Endothelial cell (in vitro differentiated cells): ENCODE results near the gene NRL. TPM values are rescaled to one million over a fixed set of nuclear protein-coding genes. Genes with fewer than 3 reads are reported as not detected.

Experiments used
- DNase-seq: peaks from one replicate; pipeline ENCODE4 v3.0.0; 2021; ENCODE audit warnings: low spot score
- H3K27ac Mint-ChIP-seq: one replicate; pipeline ENCODE4 v1.8.0; 2021; ENCODE audit warnings: mixed read lengths, inconsistent platforms; ENCODE audit not compliant: unreplicated experiment
- H3K27me3 Mint-ChIP-seq: one replicate; pipeline ENCODE4 v1.8.0; 2021; ENCODE audit warnings: mild to moderate bottlenecking, moderate library complexity, mixed read lengths, inconsistent platforms; ENCODE audit not compliant: unreplicated experiment
- H3K36me3 Mint-ChIP-seq: one replicate; pipeline ENCODE4 v1.8.0; 2021; ENCODE audit warnings: mild to moderate bottlenecking, low read depth, mixed read lengths, inconsistent platforms; ENCODE audit not compliant: unreplicated experiment
- H3K4me1 Mint-ChIP-seq: one replicate; pipeline ENCODE4 v1.8.0; 2021; ENCODE audit warnings: mild to moderate bottlenecking, mixed read lengths, inconsistent platforms; ENCODE audit not compliant: unreplicated experiment
- H3K4me3 Mint-ChIP-seq: one replicate; pipeline ENCODE4 v1.8.0; 2021; ENCODE audit warnings: mild to moderate bottlenecking, mixed read lengths, inconsistent platforms; ENCODE audit not compliant: unreplicated experiment
- H3K9me3 Mint-ChIP-seq: one replicate; pipeline ENCODE4 v1.8.0; 2021; ENCODE audit warnings: mixed read lengths, inconsistent platforms; ENCODE audit not compliant: unreplicated experiment
- total RNA-seq: library from RNA; stranded (reverse); fragmentation: NEBNext Ultra II Directional; extraction: Animal tissue kit (Norgen Biotek cat#: 25700); gene quantifications from one replicate; pipeline ENCODE4 v1.2.1, GENCODE V29; 2021; ENCODE audit not compliant: unreplicated experiment
- TF ChIP-seq, protein P1 (sequence below): fragments of 200-600 bp; sonication (generic); IDR thresholded peaks from one replicate; pipeline ENCODE4 v1.5.0; 2021; ENCODE audit warnings: antibody characterized with exemption; ENCODE audit not compliant: unreplicated experiment

Gene NRL
- total RNA-seq, 1 donor from 2014 or later: 1.2 TPM

DNA sequence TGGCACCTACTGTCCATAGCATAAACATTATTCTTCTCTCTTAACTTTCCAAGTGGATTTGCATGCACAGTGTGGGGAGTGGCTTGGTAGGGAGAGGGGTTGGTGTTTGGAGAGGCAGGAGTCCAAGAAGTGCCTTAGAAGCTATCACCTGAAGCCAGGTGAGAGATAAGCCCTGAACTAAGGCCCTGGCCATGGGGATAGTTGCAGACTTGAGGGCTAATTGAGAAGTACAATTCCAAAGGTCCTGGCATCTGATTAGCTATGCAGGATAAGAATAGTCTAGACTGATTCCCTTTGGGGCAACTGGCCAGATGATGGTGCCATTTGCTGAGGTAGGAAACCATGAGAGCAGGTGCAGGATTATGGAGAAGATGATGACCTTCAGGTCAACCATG is 22.6 kb downstream of the NRL start:
- Mint-ChIP-seq H3K9me3 (no peaks in the 10 kb centered on the region), H3K36me3 (peaks cover 8% of the 10 kb centered on the region), H3K4me3 (no peak overlapping the region), H3K27ac (no peak overlapping the region), H3K27me3 (peaks cover 11% of the 10 kb centered on the region), H3K4me1 (peaks cover 18% of the 10 kb centered on the region)
- no peak for DNase-seq
- TF ChIP-seq, protein P1, sequence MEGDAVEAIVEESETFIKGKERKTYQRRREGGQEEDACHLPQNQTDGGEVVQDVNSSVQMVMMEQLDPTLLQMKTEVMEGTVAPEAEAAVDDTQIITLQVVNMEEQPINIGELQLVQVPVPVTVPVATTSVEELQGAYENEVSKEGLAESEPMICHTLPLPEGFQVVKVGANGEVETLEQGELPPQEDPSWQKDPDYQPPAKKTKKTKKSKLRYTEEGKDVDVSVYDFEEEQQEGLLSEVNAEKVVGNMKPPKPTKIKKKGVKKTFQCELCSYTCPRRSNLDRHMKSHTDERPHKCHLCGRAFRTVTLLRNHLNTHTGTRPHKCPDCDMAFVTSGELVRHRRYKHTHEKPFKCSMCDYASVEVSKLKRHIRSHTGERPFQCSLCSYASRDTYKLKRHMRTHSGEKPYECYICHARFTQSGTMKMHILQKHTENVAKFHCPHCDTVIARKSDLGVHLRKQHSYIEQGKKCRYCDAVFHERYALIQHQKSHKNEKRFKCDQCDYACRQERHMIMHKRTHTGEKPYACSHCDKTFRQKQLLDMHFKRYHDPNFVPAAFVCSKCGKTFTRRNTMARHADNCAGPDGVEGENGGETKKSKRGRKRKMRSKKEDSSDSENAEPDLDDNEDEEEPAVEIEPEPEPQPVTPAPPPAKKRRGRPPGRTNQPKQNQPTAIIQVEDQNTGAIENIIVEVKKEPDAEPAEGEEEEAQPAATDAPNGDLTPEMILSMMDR: no peak

DNA sequence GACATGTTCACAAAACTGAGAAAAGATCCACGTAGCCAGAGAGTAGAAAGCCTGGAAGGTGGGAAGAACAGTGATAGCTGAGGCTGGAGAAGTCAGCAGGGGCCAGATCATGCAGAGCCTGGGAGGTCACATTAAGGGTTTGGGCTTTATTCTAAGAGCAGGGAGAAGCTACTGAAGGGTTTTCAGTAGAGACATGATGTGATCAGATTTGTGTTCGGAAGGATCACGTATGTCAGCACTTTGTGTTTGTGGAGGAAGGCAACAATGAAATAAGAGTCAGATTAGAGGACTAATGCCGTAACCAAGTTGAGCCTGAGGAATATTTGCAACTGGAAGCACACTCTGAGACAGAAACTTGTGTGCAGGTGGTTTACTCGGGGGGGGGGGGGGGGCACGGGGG is 24.9 kb downstream of the NRL start:
- H3K9me3 Mint-ChIP-seq: no peaks in the 10 kb centered on the region
- TF ChIP-seq, protein P1: no peak
- H3K27me3 Mint-ChIP-seq: peaks cover 10% of the 10 kb centered on the region
- H3K4me3 Mint-ChIP-seq: no peak overlapping the region
- H3K27ac Mint-ChIP-seq: no peak overlapping the region
- peaks cover 8% of the 10 kb centered on the region for H3K4me1 Mint-ChIP-seq
- DNase-seq: no peak
- peaks cover 5% of the 10 kb centered on the region for H3K36me3 Mint-ChIP-seq

DNA sequence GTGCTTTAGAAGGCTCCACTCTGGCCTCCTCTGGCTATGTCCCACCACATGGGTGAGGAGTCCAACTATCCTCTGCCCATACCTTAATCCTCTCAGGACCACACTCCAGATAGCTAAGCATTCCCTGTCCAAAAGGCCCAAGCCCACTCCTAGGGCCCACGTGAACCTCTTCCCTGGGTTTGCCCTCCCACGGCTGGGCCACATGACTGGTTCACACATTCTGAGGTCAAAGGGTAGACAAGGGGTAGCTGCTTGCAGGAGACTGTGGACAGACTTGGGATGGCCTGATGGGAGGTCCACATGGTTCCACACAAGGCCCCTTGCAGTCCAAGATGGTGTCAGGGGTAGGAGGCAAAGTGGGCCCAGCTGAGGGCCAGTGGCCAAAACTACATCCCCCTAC is 26.7 kb downstream of the NRL start:
- Mint-ChIP-seq H3K36me3 (peaks cover 3% of the 10 kb centered on the region), H3K4me1 (peaks cover 3% of the 10 kb centered on the region), H3K27ac (no peak overlapping the region), H3K9me3 (no peaks in the 10 kb centered on the region), H3K27me3 (peaks cover 9% of the 10 kb centered on the region), H3K4me3 (no peak overlapping the region)
- DNase-seq: no peak
- TF ChIP-seq, protein P1: no peak

DNA sequence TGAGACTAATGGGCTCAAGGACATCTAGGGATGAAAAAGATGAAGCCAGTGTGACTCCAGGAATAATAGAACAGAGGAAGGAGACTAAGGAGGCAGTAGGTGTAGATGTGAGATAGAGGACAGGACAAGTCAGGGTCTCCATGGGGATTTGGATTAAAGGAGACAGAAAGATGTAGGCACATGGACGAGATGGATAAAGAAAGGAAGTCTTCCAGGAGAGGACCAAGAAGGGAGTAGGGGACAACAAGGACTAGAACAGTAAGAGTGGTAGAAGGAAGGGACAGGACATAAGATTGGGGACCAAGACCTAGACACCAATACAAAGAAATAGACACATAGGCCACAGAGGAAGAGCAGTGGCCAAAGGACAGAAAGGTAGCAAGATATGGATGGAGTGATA is 27.7 kb downstream of the NRL start:
- no peak for DNase-seq
- Mint-ChIP-seq H3K9me3 (no peaks in the 10 kb centered on the region), H3K4me3 (no peak overlapping the region), H3K27me3 (peaks cover 10% of the 10 kb centered on the region), H3K36me3 (no peaks in the 10 kb centered on the region), H3K27ac (no peak overlapping the region), H3K4me1 (peaks cover 5% of the 10 kb centered on the region)
- TF ChIP-seq, protein P1: no peak

DNA sequence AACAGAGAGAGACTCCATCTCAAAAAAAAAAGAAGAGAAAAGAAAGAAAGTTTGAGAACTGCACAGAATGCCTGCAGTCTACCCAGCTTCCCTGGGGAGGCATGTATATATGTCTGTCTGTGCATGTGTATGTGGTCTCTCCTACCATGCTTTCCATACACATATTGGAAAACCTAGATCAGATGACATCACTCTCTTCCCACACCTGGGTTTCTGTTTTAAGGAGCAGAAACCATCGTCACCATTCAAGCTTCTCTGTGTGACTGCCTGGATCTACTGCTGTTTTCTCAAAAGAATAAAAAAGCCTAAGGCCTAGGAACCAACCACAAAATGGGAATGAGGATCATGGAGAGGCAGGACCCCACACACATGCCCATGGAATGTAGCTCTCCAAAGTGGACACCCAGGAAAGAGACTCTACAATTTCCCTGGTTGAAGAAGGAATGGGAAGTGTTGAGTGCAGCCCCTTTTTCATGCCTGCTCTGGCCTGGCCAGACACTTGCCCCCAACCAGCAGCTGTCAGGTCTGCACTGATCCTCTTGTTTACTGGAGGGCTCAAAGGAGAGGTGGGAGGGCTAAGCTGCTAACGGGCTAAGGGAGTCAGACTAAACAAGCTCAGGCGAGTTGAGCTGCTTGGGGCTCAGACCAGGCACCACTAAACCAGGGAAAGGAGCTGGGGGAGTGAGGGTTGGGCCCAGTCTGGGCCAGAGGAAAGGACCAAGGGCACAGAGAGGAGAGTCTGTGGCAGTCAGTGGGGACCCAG is 28.4 kb downstream of the NRL start:
- no peak for DNase-seq
- H3K27ac Mint-ChIP-seq: no peak overlapping the region
- H3K4me1 Mint-ChIP-seq: peaks cover 7% of the 10 kb centered on the region
- no peak overlapping the region for H3K4me3 Mint-ChIP-seq
- TF ChIP-seq, protein P1: no peak
- no peaks in the 10 kb centered on the region for H3K9me3 Mint-ChIP-seq
- H3K27me3 Mint-ChIP-seq: peaks cover 14% of the 10 kb centered on the region
- no peaks in the 10 kb centered on the region for H3K36me3 Mint-ChIP-seq
